GM12878 (cell line): Measurements from ENCODE around the gene SNRPA1.

Experiments
- CHD1 ChIP-seq: IDR thresholded peaks from 2 replicates; pipeline ENCODE4 v1.6.1; 2012; ENCODE audit warnings: low read depth, low read length, improper control_type of control experiment
- NFYB ChIP-seq: IDR thresholded peaks from 2 replicates; pipeline ENCODE4 v1.6.1; 2011; ENCODE audit warnings: low read depth, mild to moderate bottlenecking, low read length, improper control_type of control experiment, moderate library complexity; ENCODE audit not compliant: insufficient read depth
- NR2C1 ChIP-seq: fragments of 450-650 bp; IDR thresholded peaks from 2 replicates; pipeline ENCODE4 v1.6.1; 2017; ENCODE audit warnings: antibody characterized with exemption, mild to moderate bottlenecking, moderate library complexity
- POLR2AphosphoS5 ChIP-seq: IDR thresholded peaks from 2 replicates; pipeline ENCODE4 v1.6.1; 2011; ENCODE audit warnings: mild to moderate bottlenecking, low read length, inconsistent platforms
- RCOR1 ChIP-seq: conservative IDR thresholded peaks from 2 replicates; pipeline ENCODE4 v1.6.1; 2012; ENCODE audit warnings: low read depth, low read length, improper control_type of control experiment
- RFX5 ChIP-seq: IDR thresholded peaks from 2 replicates; pipeline ENCODE4 v1.6.1; 2011; ENCODE audit warnings: low read depth, low read length, improper control_type of control experiment
- SMAD5 ChIP-seq: IDR thresholded peaks from 2 replicates; pipeline ENCODE4 v1.6.1; 2016; ENCODE audit warnings: antibody characterized with exemption, low read depth
- TAF1 ChIP-seq: IDR thresholded peaks from 2 replicates; pipeline ENCODE4 v1.6.1; 2011; ENCODE audit warnings: mild to moderate bottlenecking, low read depth, low read length, borderline replicate concordance
- TF ChIP-seq, protein P1 (sequence below), 3 experiments: IDR thresholded peaks in 2 of 3; conservative IDR thresholded peaks in 1 of 3; 2 replicates each; pipeline ENCODE4 v1.5.1; 2011; ENCODE audit warnings: low read depth in 3 of 3, low read length in 3 of 3, mild to moderate bottlenecking in 3 of 3, control low read depth in 2 of 3, moderate library complexity in 2 of 3, inconsistent platforms in 1 of 3, mixed read lengths in 1 of 3; ENCODE audit not compliant: control insufficient read depth in 2 of 3, insufficient read depth in 1 of 3; ENCODE audit errors: extremely low read depth in 1 of 3
- TF ChIP-seq, protein P2 (sequence below): IDR thresholded peaks from 2 replicates; pipeline ENCODE4 v1.6.1; 2011; ENCODE audit warnings: low read depth, low read length, improper control_type of control experiment, borderline replicate concordance
- TF ChIP-seq, protein P3 (sequence below): IDR thresholded peaks from 2 replicates; pipeline ENCODE4 v1.6.1; 2011; ENCODE audit warnings: borderline replicate concordance, low read depth, mild to moderate bottlenecking, moderate library complexity, mixed read lengths, low read length; ENCODE audit not compliant: insufficient read depth; ENCODE audit errors: extremely low read length

DNA sequence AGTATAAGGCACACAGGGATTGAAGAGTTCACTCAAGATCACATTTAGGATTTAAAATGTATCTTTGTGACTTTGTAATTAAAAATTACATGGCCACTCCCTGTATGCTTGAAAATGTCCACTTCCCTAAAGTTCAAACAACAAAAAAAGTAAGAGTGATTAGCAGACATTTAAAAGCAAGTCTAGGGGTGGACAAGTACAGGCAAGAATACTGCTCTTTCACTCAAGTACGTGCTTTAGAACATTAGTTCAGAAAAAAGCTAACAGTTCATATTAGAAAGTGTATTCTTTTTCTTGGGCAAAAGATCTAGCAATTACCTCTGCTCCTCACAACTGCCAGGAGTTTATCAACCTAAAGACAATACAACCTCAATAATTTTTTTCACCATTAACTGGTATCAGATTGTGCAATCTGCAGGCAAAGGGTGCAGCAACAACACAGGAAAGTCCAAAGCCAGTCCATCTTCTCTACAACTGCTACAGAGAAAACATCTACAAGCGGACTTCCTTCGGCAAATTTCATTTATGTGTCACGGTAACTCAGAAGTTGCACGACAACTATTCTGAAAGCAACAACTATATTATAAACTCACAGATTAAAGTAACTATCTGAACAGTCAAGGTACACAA lies 61.3 kb downstream of the SNRPA1 start:
- TF ChIP-seq TAF1 (no peak), SMAD5 (no peak), NFYB (no peak), RFX5 (no peak), CHD1 (no peak), POLR2AphosphoS5 (no peak), NR2C1 (no peak), RCOR1 (no peak)
- TF ChIP-seq, protein P1, sequence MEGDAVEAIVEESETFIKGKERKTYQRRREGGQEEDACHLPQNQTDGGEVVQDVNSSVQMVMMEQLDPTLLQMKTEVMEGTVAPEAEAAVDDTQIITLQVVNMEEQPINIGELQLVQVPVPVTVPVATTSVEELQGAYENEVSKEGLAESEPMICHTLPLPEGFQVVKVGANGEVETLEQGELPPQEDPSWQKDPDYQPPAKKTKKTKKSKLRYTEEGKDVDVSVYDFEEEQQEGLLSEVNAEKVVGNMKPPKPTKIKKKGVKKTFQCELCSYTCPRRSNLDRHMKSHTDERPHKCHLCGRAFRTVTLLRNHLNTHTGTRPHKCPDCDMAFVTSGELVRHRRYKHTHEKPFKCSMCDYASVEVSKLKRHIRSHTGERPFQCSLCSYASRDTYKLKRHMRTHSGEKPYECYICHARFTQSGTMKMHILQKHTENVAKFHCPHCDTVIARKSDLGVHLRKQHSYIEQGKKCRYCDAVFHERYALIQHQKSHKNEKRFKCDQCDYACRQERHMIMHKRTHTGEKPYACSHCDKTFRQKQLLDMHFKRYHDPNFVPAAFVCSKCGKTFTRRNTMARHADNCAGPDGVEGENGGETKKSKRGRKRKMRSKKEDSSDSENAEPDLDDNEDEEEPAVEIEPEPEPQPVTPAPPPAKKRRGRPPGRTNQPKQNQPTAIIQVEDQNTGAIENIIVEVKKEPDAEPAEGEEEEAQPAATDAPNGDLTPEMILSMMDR (IDR thresholded peaks at IDR 0.05 in 2 of 3, conservative IDR thresholded peaks at IDR 0.05 in 1 of 3; ENCODE audit: control insufficient read depth in 2 of 3, extremely low read depth in 1 of 3, insufficient read depth in 1 of 3, low read depth in 3 of 3, low read length in 3 of 3) = no peak
- TF ChIP-seq, protein P2, sequence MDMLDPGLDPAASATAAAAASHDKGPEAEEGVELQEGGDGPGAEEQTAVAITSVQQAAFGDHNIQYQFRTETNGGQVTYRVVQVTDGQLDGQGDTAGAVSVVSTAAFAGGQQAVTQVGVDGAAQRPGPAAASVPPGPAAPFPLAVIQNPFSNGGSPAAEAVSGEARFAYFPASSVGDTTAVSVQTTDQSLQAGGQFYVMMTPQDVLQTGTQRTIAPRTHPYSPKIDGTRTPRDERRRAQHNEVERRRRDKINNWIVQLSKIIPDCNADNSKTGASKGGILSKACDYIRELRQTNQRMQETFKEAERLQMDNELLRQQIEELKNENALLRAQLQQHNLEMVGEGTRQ = no peak
- TF ChIP-seq, protein P3, sequence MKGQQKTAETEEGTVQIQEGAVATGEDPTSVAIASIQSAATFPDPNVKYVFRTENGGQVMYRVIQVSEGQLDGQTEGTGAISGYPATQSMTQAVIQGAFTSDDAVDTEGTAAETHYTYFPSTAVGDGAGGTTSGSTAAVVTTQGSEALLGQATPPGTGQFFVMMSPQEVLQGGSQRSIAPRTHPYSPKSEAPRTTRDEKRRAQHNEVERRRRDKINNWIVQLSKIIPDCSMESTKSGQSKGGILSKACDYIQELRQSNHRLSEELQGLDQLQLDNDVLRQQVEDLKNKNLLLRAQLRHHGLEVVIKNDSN = no peak
